Measurements from ENCODE around the gene TTC5.
"Not testable (repeated sequence)": the region's sequence is repeated elsewhere in the genome, so short reads cannot be mapped to it uniquely, and the experiment has no call there.

Gene TTC5

DNA sequence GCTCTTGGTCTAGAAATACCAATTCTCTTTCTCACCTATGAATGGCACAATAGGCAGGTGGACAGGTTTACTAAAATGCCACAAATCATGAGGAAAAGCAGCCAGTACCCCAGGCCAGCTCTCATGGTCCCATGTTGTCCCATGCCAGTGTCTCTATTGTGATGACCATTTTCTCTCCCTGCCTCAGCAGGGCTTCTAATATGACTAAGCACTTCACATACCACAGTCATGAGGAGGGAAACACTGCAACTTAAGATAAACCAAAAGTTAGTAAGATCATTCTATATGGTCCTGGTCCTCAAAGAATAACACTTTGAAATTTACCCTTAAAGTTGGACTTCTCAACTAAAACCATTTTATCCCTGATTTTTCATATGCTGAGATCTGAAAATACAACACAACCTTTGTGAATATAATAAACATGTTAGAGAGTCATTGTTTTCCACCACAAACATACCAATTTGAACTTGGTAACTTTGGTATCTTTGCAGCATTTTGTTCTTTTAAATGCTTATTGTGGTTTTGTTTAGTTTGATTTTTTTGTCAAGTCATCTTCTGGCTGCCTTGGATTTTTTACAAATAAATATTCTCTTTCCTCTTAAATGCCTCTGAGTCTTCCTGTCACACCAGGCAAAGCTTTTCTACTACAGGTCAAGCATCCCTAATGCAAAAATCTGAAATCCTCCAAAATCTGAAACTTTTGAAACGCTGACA is 3.6 kb downstream of the TTC5 start:
- no peak for DNase-seq

DNA sequence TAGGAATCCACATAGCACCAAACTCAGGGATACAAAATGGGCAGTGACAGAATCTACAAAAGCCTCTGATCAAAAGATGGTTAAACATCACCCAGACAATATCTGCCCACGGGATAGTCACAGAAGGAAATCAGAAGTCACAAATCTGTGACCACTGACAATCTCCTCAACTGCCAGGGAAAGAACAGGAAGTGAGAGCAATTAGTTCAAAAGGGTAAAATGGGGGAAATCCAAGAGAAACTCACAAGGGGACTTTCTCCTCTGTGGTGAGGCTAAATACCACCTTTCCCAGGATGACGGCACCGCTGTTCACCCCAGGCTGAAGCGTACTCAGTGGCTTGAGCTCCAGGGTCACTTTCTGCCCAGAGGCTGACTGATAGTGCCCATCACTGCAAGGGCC is 10.7 kb downstream of the TTC5 start:
- no peak for DNase-seq

DNA sequence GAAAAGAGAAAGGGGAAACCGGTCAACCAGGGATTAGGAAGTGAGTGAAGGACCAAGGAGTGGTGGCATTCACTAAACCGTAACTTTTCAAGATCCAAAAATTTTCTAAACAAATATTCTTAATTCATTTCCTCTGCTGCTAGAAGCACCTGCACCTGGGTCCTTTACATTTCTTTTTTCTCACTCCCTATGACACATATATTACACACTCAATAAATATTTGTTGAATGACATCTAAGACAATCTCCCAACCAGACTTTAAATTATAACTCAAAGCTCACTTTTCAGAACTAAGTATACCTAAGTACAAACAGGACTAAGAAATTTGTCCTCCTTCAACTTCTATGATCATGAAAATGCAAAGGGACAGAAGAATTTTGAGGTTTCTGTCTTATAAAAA is 11.1 kb downstream of the TTC5 start:
- DNase-seq, result no peak

DNA sequence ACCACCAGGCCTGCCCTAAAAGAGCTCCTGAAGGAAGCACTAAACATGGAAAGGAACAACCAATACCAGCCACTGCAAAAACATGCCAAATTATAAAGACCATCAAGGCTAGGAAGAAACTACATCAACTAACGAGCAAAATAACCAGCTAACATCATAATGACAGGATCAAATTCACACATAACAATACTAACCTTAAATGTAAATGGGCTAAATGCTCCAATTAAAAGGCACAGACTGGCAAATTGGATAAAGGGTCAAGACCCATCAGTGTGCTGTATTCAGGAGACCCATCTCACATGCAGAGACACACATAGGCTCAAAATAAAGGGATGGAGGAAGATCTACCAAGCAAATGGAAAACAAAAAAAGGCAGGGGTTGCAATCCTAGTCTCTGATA is 23.8 kb downstream of the TTC5 start:
- DNase-seq, result not testable (repeated sequence)

DNA sequence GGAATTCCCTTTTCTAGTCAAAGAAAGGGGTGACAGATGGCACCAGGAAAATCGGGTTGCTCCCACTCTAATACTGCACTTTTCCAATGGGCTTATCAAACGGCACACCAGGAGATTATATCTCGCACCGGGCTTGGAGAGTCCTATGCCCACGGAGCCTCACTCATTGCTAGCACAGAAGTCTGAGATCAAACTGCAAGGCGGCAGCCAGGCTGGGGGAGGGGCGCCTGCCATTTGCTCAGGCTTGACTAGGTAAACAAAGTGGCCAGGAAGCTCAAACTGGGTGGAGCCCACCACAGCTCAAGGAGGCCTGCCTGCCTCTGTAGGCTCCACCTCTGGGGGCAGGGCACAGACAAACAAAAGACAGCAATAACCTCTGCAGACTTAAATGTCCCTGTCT is 25.5 kb downstream of the TTC5 start:
- not testable (repeated sequence) for DNase-seq

DNA sequence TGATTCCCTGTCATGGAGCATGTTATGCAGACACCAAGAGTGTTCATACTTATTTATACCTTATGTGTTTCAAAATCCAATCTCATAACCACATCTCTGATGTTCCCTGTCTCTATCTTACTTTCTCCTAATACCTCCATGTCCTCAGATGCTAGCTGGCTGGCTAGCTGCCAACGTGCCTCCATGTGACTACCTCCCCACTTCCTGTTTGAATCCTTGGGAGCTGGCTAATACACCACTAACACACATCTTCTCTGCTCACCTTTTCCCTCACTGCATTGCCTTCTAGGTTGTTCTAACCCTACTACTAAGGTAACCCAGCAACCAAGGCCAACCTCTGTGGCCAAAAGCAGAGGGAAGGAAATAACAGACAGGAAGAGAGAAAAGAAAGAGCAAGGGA is 27.3 kb downstream of the TTC5 start:
- DNase-seq, result no peak

DNA sequence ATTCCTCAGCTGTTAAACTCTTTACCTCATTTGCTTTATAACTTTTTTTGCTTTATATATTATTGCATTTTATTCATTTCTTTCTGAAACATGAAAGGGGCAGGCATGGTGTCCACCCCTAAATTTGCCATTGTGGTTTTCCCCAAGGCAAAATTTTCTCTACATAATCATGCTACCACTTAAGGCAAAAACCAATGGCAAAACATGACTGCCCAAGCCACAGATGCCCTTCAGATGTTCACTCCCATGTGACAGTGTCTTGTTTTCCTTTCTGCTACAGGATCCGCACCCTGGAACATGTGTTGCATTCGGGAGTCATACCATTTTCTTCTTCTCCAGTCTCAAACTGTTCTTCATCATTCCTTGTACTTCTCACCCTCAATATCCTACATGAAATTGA is 28.3 kb downstream of the TTC5 start:
- DNase-seq, result no peak

DNA sequence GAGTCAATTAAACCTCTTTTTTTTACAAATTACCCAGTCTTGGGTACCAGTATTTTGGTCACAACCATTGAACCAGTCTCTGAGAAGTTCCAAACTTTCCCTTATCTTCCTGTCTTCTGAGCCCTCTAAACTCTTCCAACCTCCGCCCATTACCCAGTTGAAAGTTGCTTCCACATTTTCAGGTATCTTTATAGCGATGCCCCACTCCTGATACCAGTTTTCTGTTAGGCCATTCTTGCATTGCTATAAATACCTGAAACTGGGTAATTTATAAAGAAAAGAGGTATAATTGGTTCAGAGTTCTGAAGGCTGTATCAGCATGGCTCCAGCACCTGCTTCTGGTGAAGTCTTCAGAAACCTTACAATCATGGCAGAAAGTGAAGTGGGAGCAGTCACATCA is 31.7 kb downstream of the TTC5 start:
- DNase-seq, result no peak

DNA sequence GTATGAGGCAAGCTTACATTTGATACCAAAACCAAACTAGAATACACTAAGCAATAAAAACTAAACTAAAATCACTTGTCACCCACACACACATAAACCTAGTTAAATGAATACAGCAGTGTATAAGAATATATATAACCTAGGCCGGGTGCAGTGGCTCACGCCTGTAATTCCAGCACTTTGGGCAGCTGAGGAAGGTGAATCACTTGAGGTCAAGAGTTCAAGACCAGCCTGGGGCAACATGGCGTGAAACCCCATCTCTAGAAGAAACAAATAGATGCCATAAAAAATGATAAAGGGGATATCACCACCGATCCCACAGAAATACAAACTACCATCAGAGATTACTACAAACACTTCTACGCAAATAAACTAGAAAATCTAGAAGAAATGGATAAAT is 41.4 kb downstream of the TTC5 start:
- DNase-seq, result not testable (repeated sequence)

DNA sequence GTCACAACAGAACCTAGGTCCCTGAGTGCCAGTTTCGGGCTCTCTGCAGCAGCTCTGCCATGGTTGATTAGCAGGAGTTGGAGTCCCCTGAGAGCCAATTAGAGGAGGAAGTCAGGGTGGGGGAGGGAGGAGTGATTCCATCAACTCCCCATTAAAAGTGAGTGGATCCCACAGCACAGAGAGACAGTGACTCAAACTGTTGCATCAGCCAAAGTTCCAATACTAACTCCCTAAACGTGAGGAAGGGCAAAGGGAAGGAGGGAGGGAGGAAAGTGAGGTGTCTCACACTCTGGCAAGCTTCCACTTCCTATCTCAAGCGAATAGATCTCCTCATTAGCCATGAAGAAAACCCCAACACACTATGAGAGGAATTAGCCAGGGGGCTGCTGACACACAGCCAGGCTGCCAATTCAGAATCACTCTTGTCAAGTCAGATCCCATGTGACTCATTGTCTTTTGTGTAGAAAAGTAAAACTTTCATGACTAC is 43.1 kb downstream of the TTC5 start:
- no peak for DNase-seq

DNA sequence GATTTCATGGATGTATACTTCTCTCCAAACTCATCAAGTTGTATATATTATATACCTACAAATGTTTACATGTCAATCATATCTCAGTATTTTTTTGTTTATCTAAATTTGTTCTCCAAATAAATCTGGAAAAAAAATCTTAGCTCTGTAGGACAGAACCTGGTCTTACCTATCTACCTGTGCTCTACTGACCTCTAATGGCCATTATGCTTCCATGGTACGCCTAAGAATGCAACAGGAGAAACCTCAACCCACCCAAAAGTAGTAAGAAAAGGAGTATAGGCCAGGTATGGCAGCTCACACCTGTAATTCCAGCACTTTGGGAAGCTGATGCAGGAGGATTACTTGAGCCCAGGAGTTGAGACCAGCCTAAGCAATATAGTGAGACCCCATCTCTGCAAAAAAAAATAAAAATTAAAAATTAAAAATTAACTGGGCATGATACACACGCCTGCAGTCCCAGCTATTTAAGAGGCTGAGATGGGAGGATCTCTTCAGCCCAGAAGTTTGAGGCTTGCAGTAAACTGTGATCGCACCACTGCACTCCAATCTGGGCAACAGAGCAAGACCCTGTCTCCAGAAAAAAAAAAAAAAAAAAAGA is 58.0 kb downstream of the TTC5 start:
- DNase-seq, result no peak
